Inferior parietal cortex (tissue), 1 donor: ENCODE results near the gene EWSR1.
"Not testable (repeated sequence)": the region's sequence is repeated elsewhere in the genome, so short reads cannot be mapped to it uniquely, and the experiment has no call there.

Experiments
- DNase-seq: peaks from one replicate; pipeline ENCODE4 v3.0.0-alpha.2; 2016; ENCODE audit errors: extremely low spot score

EWSR1 gene

DNA sequence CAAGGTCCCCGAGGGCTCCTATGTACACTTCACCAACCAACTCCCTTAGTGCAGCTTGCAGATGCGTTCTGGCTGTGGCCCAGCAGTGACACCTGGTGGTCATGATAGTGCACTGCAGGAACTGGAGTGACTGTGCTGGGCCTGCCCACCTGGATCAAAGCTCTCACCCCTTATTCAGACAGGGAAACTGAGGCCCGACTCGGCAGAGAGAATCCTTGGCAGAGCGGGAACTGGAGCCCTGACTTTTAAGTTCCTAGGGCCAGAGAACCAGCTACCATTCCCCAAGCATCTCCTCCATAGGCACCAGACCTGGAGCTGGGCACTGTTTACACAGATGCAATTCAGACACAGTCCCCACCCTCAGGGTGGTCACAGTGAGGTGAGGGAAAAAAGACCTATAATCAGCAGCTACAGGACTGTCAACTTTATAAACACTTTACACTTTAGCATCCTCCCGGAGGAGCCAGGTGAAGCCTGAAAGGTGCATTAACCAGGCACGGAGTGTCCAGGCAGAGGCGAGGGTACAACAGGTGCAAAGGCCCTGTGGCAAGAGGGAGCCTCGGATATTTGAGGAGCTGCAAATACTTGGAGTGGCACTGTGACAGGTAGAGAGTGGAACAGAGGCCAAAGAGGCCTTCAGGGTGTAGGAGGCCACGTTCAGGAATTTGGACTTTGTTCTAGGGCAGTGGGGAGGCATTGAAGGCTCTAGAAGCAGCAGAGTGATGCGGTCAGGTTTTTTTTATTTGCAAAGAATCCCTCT is 22.3 kb upstream of the EWSR1 start:
- peak; percentile 78 for DNase-seq

DNA sequence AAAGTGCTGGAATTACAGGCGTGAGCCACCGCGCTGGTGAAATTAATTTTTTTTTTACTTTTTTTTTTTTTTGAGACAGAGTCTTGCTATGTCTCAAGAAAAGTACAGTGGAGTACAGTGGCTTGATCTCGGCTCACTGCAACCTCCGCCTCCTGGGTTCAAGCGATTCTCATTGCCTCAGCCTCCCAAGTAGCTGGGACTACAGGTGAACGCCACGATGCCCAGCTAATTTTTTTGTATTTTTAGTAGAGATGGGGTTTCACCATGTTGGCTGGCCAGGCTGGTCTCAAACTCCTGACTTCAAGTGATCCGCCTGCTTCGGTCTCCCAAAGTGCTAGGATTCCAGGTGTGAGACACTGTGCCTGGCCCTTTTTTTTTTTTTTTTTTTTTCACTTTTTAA is 20.2 kb upstream of the EWSR1 start:
- DNase-seq = not testable (repeated sequence)

DNA sequence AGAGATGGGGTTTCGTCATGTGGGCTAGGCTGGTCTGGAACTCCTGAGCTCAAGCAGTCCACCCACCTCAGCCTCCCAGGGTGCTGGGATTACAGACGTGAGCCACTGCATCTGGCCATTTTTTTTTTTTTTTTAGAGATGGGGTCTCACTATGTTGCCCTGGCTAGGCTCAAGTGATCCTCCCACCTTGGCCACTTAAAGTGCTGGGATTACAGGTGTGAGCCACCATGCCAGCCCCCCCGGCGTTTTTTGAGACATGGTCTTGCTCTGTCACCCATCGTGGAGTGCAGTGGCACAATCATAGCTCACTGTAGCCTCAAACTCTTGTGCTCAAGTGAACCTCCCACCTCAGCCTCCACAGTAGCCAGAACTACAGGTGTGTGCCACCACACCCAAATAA is 16.8 kb upstream of the EWSR1 start:
- no peak for DNase-seq

DNA sequence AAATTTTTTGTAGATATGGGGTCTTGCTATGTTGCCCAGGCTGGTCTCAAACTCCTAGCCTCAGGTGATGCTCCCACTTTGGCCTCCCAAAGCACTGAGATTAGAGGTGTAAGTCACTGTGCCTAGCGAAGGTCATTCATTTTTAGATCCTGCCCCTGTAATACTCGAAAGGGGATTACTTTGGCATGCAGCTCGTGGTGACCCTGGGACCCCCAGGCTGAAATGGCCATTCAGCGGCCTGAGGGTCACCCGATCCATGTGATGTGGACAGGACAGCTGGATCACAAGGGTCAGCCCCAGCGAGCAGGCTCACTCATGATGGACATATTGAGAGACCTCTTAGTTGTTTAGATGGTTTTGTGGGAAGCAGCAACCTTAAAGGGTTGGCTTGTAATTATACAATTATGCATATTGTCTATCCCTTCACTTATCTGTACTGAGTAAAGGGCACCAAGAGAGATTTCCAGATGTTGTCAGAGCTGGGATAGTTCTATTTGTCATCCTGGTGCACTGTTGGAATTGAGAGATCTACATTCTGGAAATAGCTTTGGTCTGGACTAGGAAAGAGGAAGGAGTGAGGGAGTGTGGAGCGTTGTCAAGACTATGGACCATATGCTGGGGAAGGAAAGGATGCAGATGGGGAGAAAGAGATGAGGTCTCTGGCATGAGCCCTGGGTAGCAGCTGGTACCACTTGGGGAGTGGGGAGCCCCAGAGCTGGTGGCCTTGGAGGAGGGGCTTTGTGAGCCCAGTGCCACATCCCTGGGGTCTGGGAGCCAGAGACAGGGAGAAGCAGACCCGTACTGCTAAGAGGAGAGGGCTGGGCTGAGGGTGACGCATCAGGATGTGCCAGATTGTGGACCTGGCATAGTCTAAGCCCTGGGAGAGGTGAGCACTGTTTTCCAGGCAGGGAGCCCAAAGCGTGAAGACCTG is 15.8 kb upstream of the EWSR1 start:
- no peak for DNase-seq

DNA sequence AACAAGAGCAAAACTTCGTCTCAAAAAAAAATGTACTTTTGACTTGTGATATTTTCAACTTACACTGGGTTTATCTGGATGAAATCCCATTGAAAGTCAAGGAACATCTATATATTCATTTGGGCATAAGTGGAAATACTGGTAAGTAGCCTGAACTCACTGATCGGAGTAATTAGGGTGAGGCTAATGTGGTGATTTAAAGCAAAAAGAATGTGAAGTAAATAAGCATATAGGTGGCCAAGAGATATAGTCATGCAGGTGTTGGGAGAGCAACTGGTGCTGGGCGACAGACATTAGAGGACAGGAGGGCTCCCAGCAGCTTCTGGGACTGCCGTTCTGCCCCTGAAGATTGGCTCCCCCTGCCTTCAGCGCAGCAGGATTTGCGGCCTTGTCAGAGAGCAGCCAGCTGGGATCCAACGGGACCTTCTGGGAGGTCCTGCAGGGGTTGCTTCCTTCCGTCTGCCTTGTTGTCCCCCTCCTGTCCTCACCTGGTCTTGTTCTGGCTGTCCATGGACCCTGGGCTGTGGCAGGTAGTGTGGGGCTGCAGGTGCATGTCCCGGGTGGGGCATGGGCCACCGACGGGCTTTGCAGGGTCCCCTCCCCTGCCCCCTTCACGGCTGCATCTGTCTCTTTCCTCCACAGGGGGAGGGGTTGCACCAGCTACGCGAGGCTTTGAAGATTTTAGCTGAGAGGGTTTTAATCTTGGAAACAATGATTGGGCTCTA is 14.3 kb upstream of the EWSR1 start:
- no peak for DNase-seq

DNA sequence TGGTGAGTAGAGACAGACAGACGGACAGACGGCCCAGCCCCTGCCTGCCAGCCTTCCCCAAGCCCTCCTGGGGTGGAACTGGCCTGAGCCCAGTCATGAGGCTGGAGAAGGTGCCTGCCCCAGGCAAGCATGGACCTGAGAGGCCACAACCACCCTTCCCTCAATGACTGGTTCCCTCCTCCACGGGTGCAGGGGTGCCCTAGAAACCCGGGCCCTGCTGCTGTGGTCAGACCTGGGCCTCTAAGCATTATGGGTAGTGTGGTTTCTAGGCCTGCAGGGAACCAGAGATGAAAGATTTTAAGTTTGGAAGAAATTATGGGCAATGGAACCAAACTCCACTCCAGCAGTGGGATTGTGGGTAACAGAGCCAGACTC is 13.8 kb upstream of the EWSR1 start:
- DNase-seq = no peak

DNA sequence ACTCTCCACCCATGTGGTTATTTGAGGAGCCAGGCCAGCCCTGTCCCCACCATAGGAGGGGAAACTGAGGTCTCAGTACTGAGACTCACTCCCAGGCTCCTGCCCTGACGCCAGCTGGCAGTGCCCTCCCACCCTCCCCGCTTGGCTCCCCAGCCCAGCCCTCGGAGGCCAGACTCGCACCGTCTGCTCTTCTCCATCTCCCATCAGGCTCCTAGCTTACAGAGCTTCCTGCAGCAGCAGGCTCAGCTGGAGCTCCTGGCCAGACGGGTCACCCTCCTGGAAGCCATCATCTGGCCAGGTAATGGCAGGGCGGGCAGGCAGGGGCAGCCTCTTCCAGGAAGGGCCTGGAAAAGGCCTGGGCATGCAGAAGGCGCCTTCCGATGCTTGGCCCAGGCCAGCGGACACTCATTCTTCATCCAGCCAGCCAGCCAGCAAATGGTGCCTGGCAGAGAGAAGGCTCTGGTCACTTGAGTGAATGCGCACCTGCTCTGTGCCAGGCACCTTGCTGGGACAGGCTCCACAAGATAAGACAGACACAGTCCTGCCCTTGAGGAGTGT is 12.9 kb upstream of the EWSR1 start:
- no peak for DNase-seq

DNA sequence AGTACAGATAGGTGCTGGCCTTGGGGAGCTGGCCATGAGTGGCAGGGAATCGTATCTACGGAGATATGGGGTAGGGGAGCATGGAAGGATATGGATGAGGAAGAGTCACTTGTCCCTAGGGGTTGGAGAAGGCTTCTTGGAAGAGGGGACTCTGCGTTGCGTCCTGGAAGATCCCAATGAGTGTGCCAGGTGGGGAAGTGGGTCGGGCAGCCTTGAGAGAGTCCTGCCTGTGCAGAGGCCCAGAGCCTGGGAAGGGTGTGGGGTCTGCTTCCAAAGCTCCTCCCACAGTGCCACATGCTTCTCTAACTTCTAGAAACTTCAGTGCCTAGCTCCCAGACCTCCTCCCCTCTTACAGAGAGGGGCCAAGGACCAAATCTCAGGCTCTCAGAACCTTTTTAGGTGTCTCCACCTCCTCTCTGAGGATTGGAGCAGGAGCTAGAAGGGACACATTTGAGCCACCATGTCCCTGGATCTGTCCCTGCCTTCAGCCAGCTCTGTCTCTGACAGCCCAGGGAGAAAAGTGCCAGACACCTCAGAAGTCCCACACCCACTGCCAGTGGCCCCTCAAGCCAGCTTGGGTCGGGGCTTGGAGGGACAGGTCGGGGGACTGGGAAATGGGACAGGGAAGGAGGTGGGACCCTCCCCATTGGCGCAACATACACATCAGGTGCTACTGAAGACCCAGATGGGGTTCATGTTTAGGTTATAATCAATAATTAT is 11.3 kb upstream of the EWSR1 start:
- no peak for DNase-seq

DNA sequence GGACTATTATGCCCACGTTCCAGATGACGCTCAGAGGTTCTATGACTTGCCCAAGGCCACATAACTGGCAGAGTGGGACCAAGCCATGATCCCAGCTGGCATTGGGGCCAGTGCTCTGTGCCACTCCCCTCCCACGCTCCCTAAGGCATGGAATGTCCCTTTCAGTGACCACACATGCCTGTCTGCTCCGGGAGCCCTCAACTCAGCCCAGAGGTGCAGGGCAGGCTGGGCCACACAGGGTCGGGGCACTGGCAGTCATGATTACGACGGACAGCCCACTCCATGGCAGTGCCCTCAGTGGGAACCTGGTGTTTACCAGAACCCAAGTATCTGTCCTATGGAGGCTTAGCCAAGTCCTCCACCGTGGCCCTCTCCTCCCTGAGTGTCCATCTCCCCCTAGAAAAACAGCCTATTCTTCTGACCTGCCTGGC is 10.3 kb upstream of the EWSR1 start:
- no peak for DNase-seq

DNA sequence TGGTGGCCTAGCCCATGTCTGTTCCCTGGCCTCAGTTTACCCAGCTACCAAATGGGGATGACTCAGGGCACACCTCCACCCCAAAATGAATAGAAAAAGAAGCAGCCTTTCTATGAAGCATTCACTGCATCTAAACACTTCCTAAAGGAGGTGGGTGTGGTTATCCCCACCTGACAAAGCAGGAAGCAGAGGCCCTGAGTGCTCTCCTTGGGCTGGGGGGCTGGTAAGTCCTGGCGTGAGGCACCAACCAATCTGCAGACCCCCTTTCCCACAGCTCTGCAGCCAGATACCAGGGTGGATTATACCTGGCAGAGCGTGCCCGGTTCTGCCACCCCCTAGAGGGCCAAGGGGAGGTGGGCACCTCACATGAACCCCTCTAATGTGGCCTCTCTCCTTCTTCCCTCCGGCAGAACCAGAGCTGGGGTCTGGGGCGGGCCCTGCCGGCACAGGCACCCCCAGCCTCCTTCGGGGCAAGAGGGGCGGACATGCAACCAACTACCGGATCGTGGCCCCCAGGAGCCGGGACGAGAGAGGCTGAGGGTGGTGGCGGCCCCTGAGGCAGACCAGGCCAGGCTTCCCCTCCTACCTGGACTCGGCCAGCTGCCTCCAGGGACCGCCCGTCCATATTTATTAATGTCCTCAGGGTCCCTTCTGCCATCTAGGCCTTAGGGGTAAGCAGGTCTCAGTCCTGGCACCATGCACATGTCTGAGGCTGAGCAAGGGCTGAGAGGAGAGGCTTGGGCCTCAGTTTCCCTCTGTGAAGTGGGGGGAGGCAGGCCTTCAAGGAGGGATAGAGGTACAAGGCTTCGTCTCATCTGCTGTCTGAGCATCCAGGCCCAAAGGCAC is 9.4 kb upstream of the EWSR1 start:
- DNase-seq = no peak

DNA sequence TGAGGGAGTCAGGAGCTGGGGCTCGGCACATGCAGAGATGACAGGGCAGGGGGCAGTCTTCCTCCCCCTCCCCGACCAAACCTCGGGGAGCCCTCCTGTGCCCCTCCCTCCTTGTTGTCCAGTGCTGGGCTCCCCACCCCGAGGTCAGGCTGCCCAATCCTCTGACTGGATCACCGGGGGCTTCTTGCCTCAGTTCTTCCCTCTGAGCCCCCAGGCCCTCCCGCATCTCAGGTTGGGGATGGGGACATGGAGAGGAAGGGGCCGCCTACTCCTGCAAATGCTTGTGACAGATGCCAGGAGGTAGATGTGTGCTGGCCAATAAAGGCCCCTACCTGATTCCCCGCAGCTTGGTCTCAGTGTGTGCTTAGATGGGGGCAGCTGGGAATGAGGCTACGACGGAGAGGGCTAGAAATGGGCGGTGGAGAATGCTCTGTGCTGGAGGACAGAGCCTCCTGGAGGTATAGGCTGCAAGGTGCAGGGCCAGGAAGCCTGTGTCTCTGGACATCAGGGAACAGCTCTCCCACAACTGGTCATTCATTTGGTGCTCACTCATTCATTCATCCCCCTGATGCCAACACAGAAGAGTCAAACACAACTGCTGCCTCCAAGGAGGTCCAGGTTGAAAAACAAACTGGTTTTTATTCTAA is 8.7 kb upstream of the EWSR1 start:
- DNase-seq = no peak

DNA sequence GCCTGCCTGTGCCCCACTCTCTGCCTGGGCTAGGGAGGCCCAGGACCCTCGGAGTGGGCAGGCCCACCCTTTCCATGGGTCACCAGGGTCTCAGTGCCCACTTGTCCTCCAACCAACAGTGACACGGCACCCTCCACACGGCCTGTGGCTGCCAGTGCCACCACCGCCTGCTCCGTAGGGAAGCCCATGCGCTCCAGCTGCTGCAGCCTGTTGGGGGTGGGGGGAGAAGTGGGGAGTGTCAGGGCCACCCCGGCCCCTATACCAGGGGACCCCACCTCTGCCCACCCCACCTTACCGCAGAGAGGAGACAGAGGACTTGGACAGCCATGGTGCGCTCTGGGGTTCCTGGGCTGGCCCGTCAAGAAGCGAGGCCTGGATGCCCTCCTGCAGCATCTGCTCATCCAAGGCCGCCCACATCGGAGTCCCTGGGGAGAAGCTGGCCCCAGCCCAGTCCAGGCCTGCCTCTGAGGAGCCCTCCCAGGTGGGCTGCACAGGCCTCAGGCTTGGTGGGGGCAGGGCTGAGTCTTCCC is 8.0 kb upstream of the EWSR1 start:
- no peak for DNase-seq

DNA sequence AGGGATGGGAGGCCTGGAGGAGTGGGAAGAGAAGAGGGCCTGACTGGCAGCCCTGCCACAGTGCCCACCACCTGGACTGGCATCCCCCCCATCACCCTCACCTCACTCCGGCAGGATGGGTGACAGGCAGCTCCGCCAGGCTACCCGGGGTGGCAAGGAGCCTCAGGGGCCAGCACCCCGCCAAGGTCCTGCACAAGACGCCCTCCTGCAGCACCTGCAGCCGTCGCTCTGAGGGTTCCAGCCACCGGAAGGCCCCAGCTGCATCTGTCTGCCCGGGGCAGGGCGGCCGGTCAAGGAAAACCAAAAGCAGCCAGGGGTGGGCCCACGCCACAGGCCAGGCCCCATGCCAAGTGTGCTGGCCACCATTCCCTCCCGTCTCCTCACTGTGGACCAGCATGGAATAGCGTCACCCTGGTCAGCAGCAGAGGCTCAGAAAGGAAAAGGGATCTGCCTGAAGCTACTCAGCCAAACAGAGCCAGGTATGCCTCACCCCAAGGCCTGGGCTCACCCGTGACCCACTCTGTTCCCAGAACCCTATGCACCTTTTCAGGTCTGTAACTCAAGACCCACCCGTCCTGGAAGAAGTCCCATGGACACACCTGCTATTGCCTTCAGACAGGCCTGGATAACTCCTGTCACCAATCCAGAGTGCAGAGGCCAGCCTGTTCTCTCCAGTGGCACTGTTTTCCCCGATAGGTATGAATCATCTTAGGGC is 7.3 kb upstream of the EWSR1 start:
- DNase-seq = no peak

DNA sequence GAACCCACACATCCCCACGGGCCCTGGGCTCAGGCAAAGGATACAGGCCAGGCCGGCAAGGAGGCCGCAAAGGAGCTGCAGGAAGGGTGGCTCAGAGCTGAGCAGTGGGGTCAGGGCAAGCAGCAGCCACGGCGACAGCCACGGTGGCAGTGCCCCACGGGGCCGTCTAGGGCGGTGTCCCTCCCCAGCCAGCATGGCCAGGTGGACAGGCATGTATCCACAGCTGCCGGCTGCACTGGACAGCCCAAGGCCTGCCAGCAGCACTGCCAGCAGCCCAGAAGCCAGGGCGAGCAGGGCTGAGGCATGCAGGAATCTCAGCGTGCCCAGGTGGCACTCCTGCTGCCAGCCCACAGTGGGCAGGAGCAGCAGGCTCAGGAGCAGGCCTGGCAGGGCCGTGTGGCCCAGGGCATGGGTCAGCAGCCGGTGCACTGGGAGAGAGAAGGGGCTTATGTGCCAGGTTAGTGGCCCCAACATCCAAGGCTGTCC is 4.2 kb upstream of the EWSR1 start:
- DNase-seq = no peak

DNA sequence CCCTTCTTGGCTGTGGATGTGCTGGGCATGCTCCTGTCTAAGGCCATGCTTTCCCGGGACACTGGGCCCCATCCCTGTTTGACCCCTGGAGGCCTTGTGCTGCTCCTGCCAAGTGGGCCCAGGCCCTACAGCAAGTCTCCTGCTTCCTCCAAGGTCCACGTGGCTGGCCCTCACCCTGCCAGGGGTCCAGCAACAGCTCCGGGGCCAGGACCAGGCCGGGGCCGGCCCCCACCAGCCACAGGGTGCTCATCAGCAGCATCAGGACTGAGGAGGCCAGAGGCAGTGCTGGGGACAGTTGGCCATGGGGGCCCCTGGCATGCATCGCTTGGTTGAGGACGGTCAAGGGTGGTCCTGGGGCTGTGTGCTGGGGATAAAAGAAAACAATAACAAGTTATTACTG is 2.8 kb upstream of the EWSR1 start:
- no peak for DNase-seq

DNA sequence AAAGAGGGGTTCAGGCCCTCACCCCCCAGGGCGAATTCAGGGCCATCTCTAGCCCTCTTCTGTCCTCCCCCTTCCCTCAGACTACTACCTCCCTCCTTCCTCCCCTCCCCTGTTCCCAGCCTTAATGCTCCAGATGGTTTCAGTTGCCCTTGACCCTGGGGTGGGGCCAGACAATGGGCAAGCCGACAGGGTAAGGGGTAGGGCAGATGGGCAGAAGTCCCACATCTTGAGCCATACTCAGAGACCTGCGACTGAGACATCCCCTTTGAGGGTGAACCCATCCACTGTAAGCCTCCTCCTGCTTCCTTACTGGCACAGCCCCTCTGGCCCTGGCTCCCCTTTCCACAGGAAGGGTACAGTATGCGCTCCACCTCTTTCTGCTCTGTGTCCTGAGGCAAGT is 2.1 kb upstream of the EWSR1 start:
- DNase-seq = no peak

DNA sequence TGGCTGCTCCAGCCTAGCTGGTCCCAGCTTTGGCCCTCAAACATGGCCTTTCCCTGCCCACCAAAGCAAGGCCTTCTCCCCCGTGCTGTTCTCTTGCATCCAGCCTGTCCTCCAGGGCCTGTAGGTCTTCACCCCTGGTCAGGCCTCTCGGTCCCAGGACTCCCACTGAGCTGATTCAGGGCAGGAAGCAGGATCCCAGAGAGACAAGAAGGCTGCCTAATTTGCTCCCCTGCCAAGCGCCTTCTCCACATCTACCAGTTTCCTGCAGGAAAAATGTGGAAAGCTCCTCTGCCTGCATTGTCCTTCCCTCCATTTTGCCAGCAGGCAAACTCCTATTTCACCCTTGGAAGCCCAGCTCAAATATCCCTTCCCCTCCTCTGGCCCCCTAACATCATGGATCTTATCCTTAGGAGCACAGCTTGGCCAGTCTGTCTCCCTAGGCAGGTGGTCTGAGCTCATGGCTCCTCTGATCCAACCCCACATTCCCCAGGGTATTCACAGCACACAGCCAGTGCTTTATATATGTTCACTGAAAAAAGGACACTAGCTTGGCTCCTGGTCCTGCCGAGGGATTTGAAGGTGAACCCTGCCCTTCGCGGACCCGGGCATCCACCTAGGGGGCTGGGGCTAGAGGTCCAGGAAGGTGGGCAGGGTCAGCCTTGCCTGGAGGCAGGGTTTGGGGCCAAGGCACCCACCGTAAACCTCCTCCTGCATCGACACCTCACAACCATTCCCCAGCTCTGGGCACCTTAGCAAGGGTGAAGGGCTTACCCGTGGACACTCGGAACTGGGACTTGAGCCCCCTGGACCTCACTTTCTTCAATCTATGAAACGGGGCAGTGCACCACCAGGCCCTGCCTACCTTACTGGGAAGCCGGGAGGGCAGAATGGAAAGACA is 1.3 kb upstream of the EWSR1 start:
- DNase-seq = no peak

DNA sequence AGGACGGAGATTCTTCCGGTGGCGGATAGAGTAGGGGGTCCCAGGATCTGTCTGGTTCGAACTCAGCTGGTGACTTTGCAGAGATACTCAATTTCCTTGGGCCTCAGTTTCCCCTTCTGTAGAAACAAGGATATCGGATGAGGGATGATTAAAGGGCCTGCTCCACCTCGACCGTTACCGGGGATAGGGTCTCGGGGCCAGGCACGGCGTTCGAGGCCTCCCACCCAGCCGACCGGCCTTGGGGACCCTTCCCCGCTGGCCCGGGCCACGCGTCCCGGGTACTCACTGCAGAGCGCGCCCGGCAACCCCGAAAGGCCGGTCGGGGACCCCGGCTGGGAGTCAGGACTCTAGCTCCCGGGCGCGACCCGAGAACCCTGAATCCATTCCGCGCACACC is 608 bp upstream of the EWSR1 start:
- no peak for DNase-seq
